ENCODE data around the gene MT1F.

- no peak for TF ChIP-seq CTCF (IDR thresholded peaks at IDR 0.05)
- TF ChIP-seq EZH2phosphoT487 (IDR thresholded peaks at IDR 0.05): no peak
- no peak for TF ChIP-seq EZH2 (IDR thresholded peaks at IDR 0.05)
Observed at GRCh38 chr16:56610609-56611111, 47.1 kb upstream of the MT1F start.

Data from neural progenitor cell (in vitro differentiated cells).